Neural cell (in vitro differentiated cells): ENCODE data around the gene SLC22A23.

Experiments used
- CTCF ChIP-seq: fragments of 450-650 bp; IDR thresholded peaks from 2 replicates; pipeline ENCODE4 v1.5.1; 2014; ENCODE audit warnings: antibody characterized with exemption, mild to moderate bottlenecking, moderate library complexity; ENCODE audit not compliant: poor library complexity, severe bottlenecking
- EP300 ChIP-seq: fragments of 450-650 bp; conservative IDR thresholded peaks from 2 replicates; pipeline ENCODE4 v1.6.1; 2014; ENCODE audit warnings: antibody characterized with exemption, mild to moderate bottlenecking, moderate library complexity; ENCODE audit not compliant: poor library complexity, severe bottlenecking
- RAD21 ChIP-seq: fragments of 450-650 bp; conservative IDR thresholded peaks from 2 replicates; pipeline ENCODE4 v1.6.1; 2014; ENCODE audit warnings: antibody characterized with exemption, mild to moderate bottlenecking, moderate library complexity
- REST ChIP-seq: IDR thresholded peaks from 2 replicates; pipeline ENCODE4 v1.6.1; 2012; ENCODE audit warnings: borderline replicate concordance
- SMC3 ChIP-seq: fragments of 450-650 bp; conservative IDR thresholded peaks from 2 replicates; pipeline ENCODE4 v1.6.1; 2014; ENCODE audit warnings: antibody characterized with exemption, mild to moderate bottlenecking, moderate library complexity; ENCODE audit not compliant: poor library complexity
- TAF1 ChIP-seq: IDR thresholded peaks from 2 replicates; pipeline ENCODE4 v1.6.1; 2012; ENCODE audit warnings: low read depth

GRCh38 chr6:3287976-3288707 is 168.7 kb downstream of the SLC22A23 start:
- TF ChIP-seq CTCF (no peak), REST (no peak), TAF1 (no peak), SMC3 (no peak), RAD21 (no peak), EP300 (no peak)
